HG02884 (cell line): ENCODE data around the gene RGS17.

Source experiments
- ATAC-seq: cut with Tn5 transposase; IDR thresholded peaks from one replicate; pipeline ENCODE4 v1.9.1; 2021; ENCODE audit warnings: mild to moderate bottlenecking, moderate library complexity; ENCODE audit not compliant: unreplicated experiment

The RGS17 gene

DNA sequence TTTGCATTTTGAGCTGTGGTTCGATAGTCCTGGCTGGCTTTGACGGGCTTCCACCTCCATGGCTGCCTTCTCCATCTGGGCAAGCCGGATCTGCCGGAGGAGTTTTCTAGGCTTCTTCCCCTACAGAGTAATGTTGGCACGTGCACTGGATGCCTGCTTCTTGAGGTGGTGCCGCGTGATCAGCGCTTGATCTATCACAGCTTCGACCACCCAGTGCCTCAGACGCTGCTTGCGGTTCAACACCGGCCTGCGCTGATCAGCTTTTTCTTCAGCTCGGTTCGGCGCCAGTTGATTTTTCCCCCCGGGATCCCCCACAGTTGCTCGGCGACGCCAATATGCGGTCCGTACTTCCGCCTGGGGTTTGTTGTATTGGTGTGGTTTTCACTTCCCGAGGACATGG, 171.7 kb downstream of the RGS17 start:
- no peak for ATAC-seq

DNA sequence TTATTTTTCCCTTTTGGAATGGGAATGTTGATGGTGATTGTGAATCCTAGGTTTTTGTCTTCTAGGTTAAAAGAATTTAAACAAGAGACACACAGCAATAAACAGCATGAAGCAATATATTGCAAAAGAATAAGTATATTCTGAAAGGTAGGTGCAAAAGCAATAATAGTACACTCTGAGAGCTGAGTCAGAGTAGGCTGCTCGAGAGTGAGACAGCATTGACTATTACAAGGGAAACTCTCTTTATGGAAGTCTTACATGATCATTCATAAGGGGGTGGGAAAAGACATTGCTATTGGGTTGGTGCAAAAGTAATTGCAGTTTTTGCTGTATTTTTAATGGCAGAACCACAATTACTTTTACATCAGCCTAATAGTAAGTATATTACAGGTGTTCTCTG, 173.3 kb downstream of the RGS17 start:
- ATAC-seq: no peak
